Activated CD8-positive, alpha-beta memory T cell treated with anti-CD3 and anti-CD28 coated beads for 24 hours (primary cell): ENCODE results near the gene CNTNAP4.

Experiments
- DNase-seq: peaks from one replicate; pipeline ENCODE4 v3.0.0-alpha.2; 2020

The CNTNAP4 gene

GRCh38 chr16:76276745-76277438, at the start of gene CNTNAP4:
CNTNAP4 (plus strand) TSS chr16:76277401; CDS start chr16:76277663, 262 bp downstream.
- DNase-seq: no peak

- DNase-seq: no peak
Measured at GRCh38 chr16:76228546-76229146, 48.6 kb upstream of the CNTNAP4 start.

GRCh38 chr16:76232704-76233103, 44.5 kb upstream of the CNTNAP4 start:
- no peak for DNase-seq

- no peak for DNase-seq
Measured at GRCh38 chr16:76235025-76235424, 42.2 kb upstream of the CNTNAP4 start.

GRCh38 chr16:76235426-76235825, 41.8 kb upstream of the CNTNAP4 start:
- DNase-seq: no peak

GRCh38 chr16:76237471-76237870, 39.7 kb upstream of the CNTNAP4 start:
- DNase-seq: no peak

GRCh38 chr16:76241755-76242154, 35.4 kb upstream of the CNTNAP4 start:
- no peak for DNase-seq

- no peak for DNase-seq
Measured at GRCh38 chr16:76243620-76244019, 33.6 kb upstream of the CNTNAP4 start.

- DNase-seq: no peak
Measured at GRCh38 chr16:76246587-76246986, 30.6 kb upstream of the CNTNAP4 start.

GRCh38 chr16:76265434-76266045, 11.7 kb upstream of the CNTNAP4 start:
- no peak for DNase-seq

- DNase-seq: no peak
Measured at GRCh38 chr16:76268824-76269223, 8.4 kb upstream of the CNTNAP4 start.

- no peak for DNase-seq
Measured at GRCh38 chr16:76277460-76278030, 344 bp downstream of the CNTNAP4 start.

GRCh38 chr16:76278086-76278485, 885 bp downstream of the CNTNAP4 start:
- no peak for DNase-seq

GRCh38 chr16:76278980-76279379, 1.8 kb downstream of the CNTNAP4 start:
- DNase-seq: no peak

GRCh38 chr16:76280421-76281215, 3.4 kb downstream of the CNTNAP4 start:
- DNase-seq: no peak

GRCh38 chr16:76287466-76287865, 10.3 kb downstream of the CNTNAP4 start:
- no peak for DNase-seq

GRCh38 chr16:76292218-76292617, 15.0 kb downstream of the CNTNAP4 start:
- no peak for DNase-seq

GRCh38 chr16:76293980-76294379, 16.8 kb downstream of the CNTNAP4 start:
- DNase-seq: no peak

GRCh38 chr16:76294396-76295214, 17.4 kb downstream of the CNTNAP4 start:
- no peak for DNase-seq

GRCh38 chr16:76297941-76298340, 20.7 kb downstream of the CNTNAP4 start:
- DNase-seq: no peak

GRCh38 chr16:76303637-76304314, 26.6 kb downstream of the CNTNAP4 start:
- DNase-seq: no peak
